Transverse colon (tissue), 4 donors: Measurements from ENCODE around the gene HSPA1B. TPM values are rescaled to one million over a fixed set of nuclear protein-coding genes. Genes with fewer than 3 reads are reported as not detected.

ENCODE experiments used
- DNase-seq: peaks from one replicate; pipeline ENCODE4 v3.0.0-alpha.2; 2019
- H3K27ac ChIP-seq, 4 donors: fragments of 200-600 bp; sonication (generic); 2 replicates each; pipeline ENCODE4 v1.5.1; 2016 to 2018; ENCODE audit warnings: inconsistent platforms in 4 of 4
- H3K27me3 ChIP-seq: fragments of 200-600 bp; sonication (generic); 2 replicates; pipeline ENCODE4 v1.5.1; 2017; ENCODE audit warnings: inconsistent platforms
- H3K36me3 ChIP-seq, 4 donors: fragments of 200-600 bp; sonication (generic); 2 replicates each; pipeline ENCODE4 v1.5.1; 2017 to 2019; ENCODE audit warnings: inconsistent platforms in 4 of 4
- H3K4me1 ChIP-seq, 4 donors: fragments of 200-600 bp; sonication (generic); 2 replicates each; pipeline ENCODE4 v1.5.1; 2017 to 2020; ENCODE audit warnings: inconsistent platforms in 4 of 4
- H3K4me3 ChIP-seq, 4 donors: fragments of 200-600 bp; sonication (generic); 1 replicate in 1 of 4; 2 replicates in 3 of 4; pipeline versions ENCODE4 v1.5.1 to v1.6.1; 2017 to 2019; ENCODE audit warnings: inconsistent platforms in 4 of 4
- H3K9me3 ChIP-seq, 2 donors: fragments of 200-600 bp; sonication (generic); 2 replicates each; pipeline ENCODE4 v1.5.1; 2017 to 2019; ENCODE audit warnings: inconsistent platforms in 2 of 2
- CTCF ChIP-seq, 5 experiments: fragments of 200-600 bp in 3 of 5; fragments of 450-650 bp in 2 of 5; sonication (generic) in 3 of 5; IDR thresholded peaks; 1 replicate in 2 of 5; 2 replicates in 3 of 5; pipeline ENCODE4 v1.5.1; 2016 to 2017; ENCODE audit warnings: antibody characterized with exemption in 5 of 5, inconsistent platforms in 3 of 5, mild to moderate bottlenecking in 2 of 5, moderate library complexity in 1 of 5
- EP300 ChIP-seq: sonication (generic); formaldehyde crosslinking; IDR thresholded peaks from one replicate; pipeline ENCODE4 v1.6.1; 2017; ENCODE audit warnings: antibody characterized with exemption, low read depth
- POLR2A ChIP-seq: fragments of 450-650 bp; IDR thresholded peaks from one replicate; pipeline ENCODE4 v1.6.1; 2016; ENCODE audit warnings: antibody characterized with exemption, mild to moderate bottlenecking, moderate library complexity
- POLR2AphosphoS5 ChIP-seq, 3 donors: sonication (generic); formaldehyde crosslinking; IDR thresholded peaks; one replicate each; pipeline ENCODE4 v1.6.1; 2016; ENCODE audit warnings: antibody characterized with exemption in 3 of 3
- WGBS, 2 donors: methylation state at CpG; one replicate each; pipeline ENCODE4 v1.1.5; 2018; ENCODE audit warnings: low coverage in 1 of 2; 5-methylcytosine and 5-hydroxymethylcytosine counted together
- in situ Hi-C, 4 donors: fragments of 200-750 bp; cut with MboI; loops; one replicate each; pipeline versions ENCODE4 v1.15.0 to v1.15.1; 2017; ENCODE audit warnings: low sequenced_read_pairs in 3 of 4, low pct_ligation_motif_present in 1 of 4, low pct_unique_long_range_greater_than_20kb in 1 of 4
- intact Hi-C: fragments of 100-400 bp; cut with DNase I; formaldehyde crosslinking; loops from one replicate; pipeline ENCODE4 v1.15.1; 2023; ENCODE audit warnings: low total_unique reads
- total RNA-seq, 4 donors: library from RNA; depleted of rRNA; stranded (reverse); fragments of >200 nt; gene quantifications; one replicate each; pipeline ENCODE4 v1.1.0, GENCODE V29; 2016

HSPA1B gene
- total RNA-seq, 4 donors from 2014 or later = 104 to 471 (median 278) TPM

GRCh38 chr6:31825553-31825952, 2.0 kb upstream of the HSPA1B start:
- in situ Hi-C loops = loop anchor here in 1 of 4 donors (10.0 kb wide), 1 partner anchor 91 kb away; the partner anchor contains the start of gene CLIC1
- H3K27me3 ChIP-seq = no peaks in the 10 kb centered on the region
- H3K4me1 ChIP-seq = peaks cover 19 to 58% (median 44%) of the 10 kb centered on the region in 4 donors
- TF ChIP-seq POLR2A = no peak
- no peak for TF ChIP-seq POLR2AphosphoS5 (IDR thresholded peaks at IDR 0.05)
- no peak for TF ChIP-seq CTCF (IDR thresholded peaks at IDR 0.05)
- no peak for TF ChIP-seq EP300
- DNase-seq = no peak
- no peak overlapping the region for H3K4me3 ChIP-seq
- WGBS, 2 donors = 39 to 40% methylated on average over 4 of the region's 4 CpGs
- intact Hi-C loops = no loop called here
- no peaks in the 10 kb centered on the region for H3K36me3 ChIP-seq
- H3K9me3 ChIP-seq = no peaks in the 10 kb centered on the region
- peak overlapping the region; percentile 95 to 98 (median 96) for H3K27ac ChIP-seq

GRCh38 chr6:31826793-31827285, 699 bp upstream of the HSPA1B start:
- DNase-seq = peak; percentile 93
- Histone ChIP-seq H3K27ac (peak overlapping the region; percentile 95 to 98 (median 96)), H3K9me3 (no peaks in the 10 kb centered on the region), H3K4me1 (peaks cover 28 to 59% (median 42%) of the 10 kb centered on the region in 4 donors), H3K27me3 (no peaks in the 10 kb centered on the region), H3K36me3 (no peaks in the 10 kb centered on the region), H3K4me3 (peak overlapping the region; percentile 4 to 84 (median 48))
- intact Hi-C loops (no loop called here), in situ Hi-C loops (loop anchor here in 1 of 4 donors (10.0 kb wide), 1 partner anchor 92 kb away; the partner anchor contains the start of gene CLIC1)
- TF ChIP-seq POLR2A (peak; percentile 66), POLR2AphosphoS5 (IDR thresholded peaks at IDR 0.05) (peak; percentile 45 to 72 (median 66)), CTCF (IDR thresholded peaks at IDR 0.05) (peak in 1 of 5 experiments; percentile 5), EP300 (peak; percentile 24)
- WGBS, 2 donors = 0 to 1% methylated on average over 5 to 13 of the region's 13 CpGs

GRCh38 chr6:31829633-31830283, 2.2 kb downstream of the HSPA1B start:
- H3K4me3 ChIP-seq = peak overlapping the region; percentile 50 to 84 (median 64)
- no peaks in the 10 kb centered on the region for H3K27me3 ChIP-seq
- intact Hi-C loops (loop anchor here (5.0 to 10.0 kb wide), 2 partner anchors 102 to 145 kb away; partner anchors contain the start of genes DDAH2 and LY6G5C), in situ Hi-C loops (loop anchor here in 1 of 4 donors (10.0 kb wide), 1 partner anchor 95 kb away; the partner anchor contains the start of gene CLIC1)
- H3K27ac ChIP-seq = peak overlapping the region; percentile 93 to 99 (median 97)
- TF ChIP-seq CTCF (IDR thresholded peaks at IDR 0.05) (peak; percentile 24 to 64 (median 47)), POLR2A (no peak), POLR2AphosphoS5 (IDR thresholded peaks at IDR 0.05) (peak in 2 of 3 donors; percentile 59 to 71), EP300 (no peak)
- no peak for DNase-seq
- 0% methylated on average over 5 to 11 of the region's 15 CpGs for WGBS, 2 donors
- H3K9me3 ChIP-seq = no peaks in the 10 kb centered on the region
- H3K4me1 ChIP-seq = peaks cover 26 to 57% (median 43%) of the 10 kb centered on the region in 4 donors
- no peaks in the 10 kb centered on the region for H3K36me3 ChIP-seq

DNA sequence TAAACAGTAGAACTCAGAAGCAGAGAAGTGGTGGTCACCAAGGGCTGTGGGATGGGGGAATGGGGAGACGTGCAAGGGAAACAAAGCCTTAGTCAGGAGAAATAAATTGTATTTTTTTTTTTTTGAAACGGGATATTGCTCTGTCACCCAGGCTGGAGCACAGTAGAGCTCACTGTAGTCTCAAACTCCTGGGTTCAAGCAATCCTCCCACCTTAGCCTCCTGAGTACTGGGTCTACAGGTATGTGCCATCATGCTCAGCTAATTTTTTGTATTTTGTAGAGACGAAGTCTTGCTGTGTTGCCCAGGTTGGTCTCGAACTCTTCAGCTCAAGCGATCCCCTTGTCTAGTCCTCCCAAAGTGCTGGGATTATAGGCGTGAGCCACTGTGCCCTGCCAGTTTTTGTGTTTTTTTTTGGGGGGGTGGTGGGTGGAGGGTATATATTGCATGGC, 3.4 kb downstream of the HSPA1B start:
- H3K9me3 ChIP-seq = no peaks in the 10 kb centered on the region
- in situ Hi-C loops (no loop called here), intact Hi-C loops (loop anchor here (5.0 to 10.0 kb wide), 2 partner anchors 104 to 146 kb away; partner anchors contain the start of genes DDAH2 and LY6G5C)
- H3K27ac ChIP-seq = peak overlapping the region; percentile 93 to 99 (median 97)
- DNase-seq = no peak
- peak overlapping the region; percentile 50 to 74 (median 54) for H3K4me3 ChIP-seq
- 34 to 51% methylated on average over 4 to 6 of the region's 6 CpGs for WGBS, 2 donors
- H3K36me3 ChIP-seq = no peaks in the 10 kb centered on the region
- no peak for TF ChIP-seq CTCF (IDR thresholded peaks at IDR 0.05)
- TF ChIP-seq EP300 = no peak
- TF ChIP-seq POLR2AphosphoS5 (IDR thresholded peaks at IDR 0.05) = peak in 2 of 3 donors; percentile 30 to 53
- peaks cover 23 to 52% (median 40%) of the 10 kb centered on the region in 4 donors for H3K4me1 ChIP-seq
- no peaks in the 10 kb centered on the region for H3K27me3 ChIP-seq
